Tibial artery (tissue), 4 donors: ENCODE data around the gene LY6G5C.

Experiments
- DNase-seq, 2 donors: peaks; one replicate each; pipeline ENCODE4 v3.0.0-alpha.2; 2019
- H3K27ac ChIP-seq, 2 donors: fragments of 200-600 bp; sonication (generic) in 1 of 2; 1 replicate in 1 of 2; 2 replicates in 1 of 2; pipeline ENCODE4 v1.5.1; 2018 to 2019; ENCODE audit warnings: mild to moderate bottlenecking in 1 of 2
- H3K27me3 ChIP-seq, 2 donors: fragments of 200-600 bp; sonication (generic) in 1 of 2; one replicate each; pipeline versions ENCODE4 v1.5.1 to v1.6.0; 2016 to 2019
- H3K36me3 ChIP-seq, 3 donors: fragments of 200-600 bp; sonication (generic) in 2 of 3; one replicate each; pipeline ENCODE4 v1.5.1; 2016 to 2019; ENCODE audit warnings: mild to moderate bottlenecking in 2 of 3
- H3K4me1 ChIP-seq, 4 donors: fragments of 200-600 bp; sonication (generic) in 2 of 4; 1 replicate in 3 of 4; 2 replicates in 1 of 4; pipeline ENCODE4 v1.5.1; 2016 to 2019
- H3K4me3 ChIP-seq, 2 donors: fragments of 200-600 bp; sonication (generic) in 1 of 2; 1 replicate in 1 of 2; 2 replicates in 1 of 2; pipeline ENCODE4 v1.5.1; 2018 to 2019; ENCODE audit warnings: mild to moderate bottlenecking in 2 of 2
- H3K9me3 ChIP-seq, 3 donors: fragments of 200-600 bp; sonication (generic) in 1 of 3; one replicate each; pipeline ENCODE4 v1.5.1; 2016 to 2019
- CTCF ChIP-seq, 2 experiments: fragments of 200-600 bp in 1 of 2; fragments of 450-650 bp in 1 of 2; IDR thresholded peaks; one replicate each; pipeline ENCODE4 v1.5.1; 2017 to 2019; ENCODE audit warnings: antibody characterized with exemption in 2 of 2, mild to moderate bottlenecking in 1 of 2, moderate library complexity in 1 of 2
- intact Hi-C: fragments of 100-400 bp; cut with DNase I; formaldehyde crosslinking; loops from one replicate; pipeline ENCODE4 v1.15.0; 2023; ENCODE audit warnings: low total_unique reads

Gene LY6G5C

GRCh38 chr6:31706599-31706998 is 25.7 kb upstream of the LY6G5C start, which contains the start of gene LY6G6F:
TSS of gene LY6G6F (plus strand) at chr6:31706866. CDS start at chr6:31706907, 41 bp downstream.
- Histone ChIP-seq H3K27ac (no peak within 1 kb of the TSS), H3K4me1 (peaks cover 6 to 16% (median 13%) of the 10 kb centered on the region in 4 donors), H3K27me3 (peaks cover 0 to 18% of the 10 kb centered on the region in 2 donors), H3K4me3 (no peak within 1 kb of the TSS), H3K9me3 (no peaks in the 10 kb centered on the region), H3K36me3 (no peaks in the 10 kb centered on the region)
- intact Hi-C loops, result no loop called here
- no peak for TF ChIP-seq CTCF (IDR thresholded peaks at IDR 0.05)
- DNase-seq, result no peak

GRCh38 chr6:31705931-31706330 is 25.1 kb upstream of the LY6G5C start:
- no peak for TF ChIP-seq CTCF (IDR thresholded peaks at IDR 0.05)
- no peaks in the 10 kb centered on the region for H3K36me3 ChIP-seq
- intact Hi-C loops, result no loop called here
- peaks cover 6 to 22% (median 19%) of the 10 kb centered on the region in 4 donors for H3K4me1 ChIP-seq
- DNase-seq, result no peak
- no peak overlapping the region for H3K4me3 ChIP-seq
- H3K9me3 ChIP-seq, result no peaks in the 10 kb centered on the region
- peaks cover 0 to 13% of the 10 kb centered on the region in 2 donors for H3K27me3 ChIP-seq
- no peak overlapping the region for H3K27ac ChIP-seq

- peak within 1 kb of the TSS; percentile 79 to 95 for H3K4me3 ChIP-seq
- TF ChIP-seq CTCF (IDR thresholded peaks at IDR 0.05), result peak in 1 of 2 experiments; percentile 15
- peak; percentile 99 to 100 for DNase-seq
- H3K27me3 ChIP-seq, result no peaks in the 10 kb centered on the region
- H3K27ac ChIP-seq, result peak within 1 kb of the TSS; percentile 94 to 99
- peaks cover 6 to 27% (median 23%) of the 10 kb centered on the region in 4 donors for H3K4me1 ChIP-seq
- no peaks in the 10 kb centered on the region for H3K9me3 ChIP-seq
- peaks cover 0 to 20% (median 4%) of the 10 kb centered on the region in 3 donors for H3K36me3 ChIP-seq
- intact Hi-C loops, result loop anchor here (5.0 kb wide), 1 partner anchor 34 kb away; the partner anchor contains the start of gene CLIC1
Observed at GRCh38 chr6:31702819-31703716, 22.2 kb upstream of the LY6G5C start, which contains the start of gene ABHD16A. TSS of gene ABHD16A (minus strand) at chr6:31703324. CDS start at chr6:31703281, 43 bp downstream.

- Histone ChIP-seq H3K4me1 (peaks cover 6 to 27% (median 23%) of the 10 kb centered on the region in 4 donors), H3K27ac (peak overlapping the region; percentile 94 to 99), H3K4me3 (peak overlapping the region; percentile 79 to 95), H3K9me3 (no peaks in the 10 kb centered on the region), H3K36me3 (peaks cover 0 to 27% (median 4%) of the 10 kb centered on the region in 3 donors), H3K27me3 (no peaks in the 10 kb centered on the region)
- TF ChIP-seq CTCF (IDR thresholded peaks at IDR 0.05), result no peak
- DNase-seq, result no peak
- intact Hi-C loops, result loop anchor here (5.0 kb wide), 1 partner anchor 35 kb away; the partner anchor contains the start of gene CLIC1
Observed at GRCh38 chr6:31702405-31702818, 21.5 kb upstream of the LY6G5C start.

GRCh38 chr6:31701666-31702404 is 21.0 kb upstream of the LY6G5C start:
- H3K4me3 ChIP-seq, result peak overlapping the region; percentile 79 to 95
- no peak for TF ChIP-seq CTCF (IDR thresholded peaks at IDR 0.05)
- H3K9me3 ChIP-seq, result no peaks in the 10 kb centered on the region
- H3K27ac ChIP-seq, result peak overlapping the region; percentile 94 to 99
- intact Hi-C loops, result loop anchor here (5.0 kb wide), 1 partner anchor 35 kb away; the partner anchor contains the start of gene CLIC1
- peaks cover 3 to 32% (median 4%) of the 10 kb centered on the region in 3 donors for H3K36me3 ChIP-seq
- no peak for DNase-seq
- H3K27me3 ChIP-seq, result no peaks in the 10 kb centered on the region
- peaks cover 6 to 27% (median 23%) of the 10 kb centered on the region in 4 donors for H3K4me1 ChIP-seq
